ENCODE data around the gene TIMM8B. TPM values are rescaled to one million over a fixed set of nuclear protein-coding genes. Genes with fewer than 3 reads are reported as not detected.

The TIMM8B gene
- polyA plus RNA-seq, 3 donors = 27.9 to 160 (median 143) TPM

DNA sequence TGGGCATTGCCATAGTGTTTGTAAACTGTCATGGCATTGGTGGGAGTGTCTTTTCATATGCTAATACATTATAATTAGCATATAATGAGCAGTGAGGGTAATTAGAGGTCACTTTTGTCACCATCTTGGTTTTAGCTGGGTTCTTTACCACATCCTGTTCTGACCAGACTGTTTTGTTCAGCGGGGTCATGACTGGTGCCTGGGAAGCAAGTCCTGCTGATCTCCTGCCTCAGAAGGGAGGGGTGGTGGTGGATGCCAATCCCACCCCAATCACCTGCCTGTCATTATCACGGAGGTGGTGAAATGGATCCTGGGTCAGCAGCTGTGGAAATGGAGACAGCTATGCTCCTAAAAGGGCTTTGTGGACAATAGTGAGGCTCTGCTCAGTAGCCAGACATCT is 46.2 kb upstream of the TIMM8B start:
- TF ChIP-seq, protein P1, sequence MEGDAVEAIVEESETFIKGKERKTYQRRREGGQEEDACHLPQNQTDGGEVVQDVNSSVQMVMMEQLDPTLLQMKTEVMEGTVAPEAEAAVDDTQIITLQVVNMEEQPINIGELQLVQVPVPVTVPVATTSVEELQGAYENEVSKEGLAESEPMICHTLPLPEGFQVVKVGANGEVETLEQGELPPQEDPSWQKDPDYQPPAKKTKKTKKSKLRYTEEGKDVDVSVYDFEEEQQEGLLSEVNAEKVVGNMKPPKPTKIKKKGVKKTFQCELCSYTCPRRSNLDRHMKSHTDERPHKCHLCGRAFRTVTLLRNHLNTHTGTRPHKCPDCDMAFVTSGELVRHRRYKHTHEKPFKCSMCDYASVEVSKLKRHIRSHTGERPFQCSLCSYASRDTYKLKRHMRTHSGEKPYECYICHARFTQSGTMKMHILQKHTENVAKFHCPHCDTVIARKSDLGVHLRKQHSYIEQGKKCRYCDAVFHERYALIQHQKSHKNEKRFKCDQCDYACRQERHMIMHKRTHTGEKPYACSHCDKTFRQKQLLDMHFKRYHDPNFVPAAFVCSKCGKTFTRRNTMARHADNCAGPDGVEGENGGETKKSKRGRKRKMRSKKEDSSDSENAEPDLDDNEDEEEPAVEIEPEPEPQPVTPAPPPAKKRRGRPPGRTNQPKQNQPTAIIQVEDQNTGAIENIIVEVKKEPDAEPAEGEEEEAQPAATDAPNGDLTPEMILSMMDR (IDR thresholded peaks at IDR 0.05) = no peak
- DNase-seq = peak in 1 of 3 donors; percentile 4
- Histone ChIP-seq H3K27ac (ENCODE audit: low read depth in 1 of 2, low read length in 2 of 2) (no peak overlapping the region), H3K4me3 (replicated peaks in 1 of 3; ENCODE audit: low read depth in 2 of 3, low read length in 3 of 3) (no peak overlapping the region), H3K36me3 (replicated peaks in 1 of 2; ENCODE audit: control insufficient read depth in 1 of 2, insufficient read depth in 2 of 2, low read length in 2 of 2) (no peaks in the 10 kb centered on the region), H3K4me2 (replicated peaks; ENCODE audit: extremely low read depth, low read length, poor library complexity, severe bottlenecking) (no peak overlapping the region), H3K9me3 (replicated peaks in 1 of 2; ENCODE audit: control insufficient read depth in 1 of 2, insufficient read depth in 1 of 2, low read length in 2 of 2) (no peaks in the 10 kb centered on the region), H3K79me2 (ENCODE audit: insufficient read depth, low read length) (no peaks in the 10 kb centered on the region), H2AFZ (ENCODE audit: insufficient read depth, low read depth, low read length, poor library complexity, severe bottlenecking) (no peak overlapping the region), H3K9ac (ENCODE audit: insufficient read depth, low read length, poor library complexity, severe bottlenecking) (no peak overlapping the region), H4K20me1 (ENCODE audit: insufficient read depth, low read length) (no peaks in the 10 kb centered on the region), H3K27me3 (ENCODE audit: control insufficient read depth in 2 of 2, insufficient read depth in 2 of 2, low read length in 2 of 2) (no peaks in the 10 kb centered on the region), H3K4me1 (ENCODE audit: control insufficient read depth in 1 of 2, insufficient read depth in 2 of 2, low read length in 2 of 2) (peaks cover 23 to 25% of the 10 kb centered on the region in 2 donors)
- Mint-ChIP-seq H3K4me1 (peaks cover 27% of the 10 kb centered on the region), H3K4me3 (no peak overlapping the region), H3K36me3 (peaks cover 0 to 4% of the 10 kb centered on the region in 2 donors), H3K9me3 (peaks cover 0 to 1% (median 0%) of the 10 kb centered on the region in 7 donors), H3K27ac (peak overlapping the region in 2 of 7 donors; percentile 7 to 73), H3K27me3 (ENCODE audit: low read depth in 3 of 3) (peaks cover 0 to 2% (median 0%) of the 10 kb centered on the region in 3 donors)
- WGBS (ENCODE audit: insufficient coverage) = no CpG with 5 or more reads among the region's 2 CpGs
- intact Hi-C loops (cut with micrococcal nuclease) = no loop called here

DNA sequence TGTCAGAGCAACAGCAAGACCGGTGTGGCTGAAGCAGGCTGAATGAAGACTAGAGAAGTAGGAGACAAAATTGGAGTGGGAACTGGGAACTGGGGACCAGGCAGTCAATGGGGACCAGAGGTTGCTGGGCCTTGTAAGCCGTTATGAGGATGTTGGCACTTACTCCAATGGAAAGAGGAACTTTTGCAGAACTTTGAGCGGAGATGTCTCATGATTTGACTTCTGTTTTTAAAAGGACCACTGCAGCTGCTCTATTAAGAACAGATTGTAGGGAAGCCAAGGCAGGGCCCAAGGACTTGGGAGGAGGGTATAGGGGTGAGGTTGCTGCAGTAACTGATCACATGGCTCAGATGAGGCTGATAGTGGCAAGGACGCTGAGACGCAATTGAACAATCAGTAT is 43.1 kb upstream of the TIMM8B start:
- Histone ChIP-seq H3K9ac (ENCODE audit: insufficient read depth, low read length, poor library complexity, severe bottlenecking) (no peak overlapping the region), H3K9me3 (replicated peaks in 1 of 2; ENCODE audit: control insufficient read depth in 1 of 2, insufficient read depth in 1 of 2, low read length in 2 of 2) (no peaks in the 10 kb centered on the region), H3K4me2 (replicated peaks; ENCODE audit: extremely low read depth, low read length, poor library complexity, severe bottlenecking) (no peak overlapping the region), H3K4me3 (replicated peaks in 1 of 3; ENCODE audit: low read depth in 2 of 3, low read length in 3 of 3) (no peak overlapping the region), H2AFZ (ENCODE audit: insufficient read depth, low read depth, low read length, poor library complexity, severe bottlenecking) (no peak overlapping the region), H3K27ac (ENCODE audit: low read depth in 1 of 2, low read length in 2 of 2) (peak overlapping the region; percentile 27 to 41), H4K20me1 (ENCODE audit: insufficient read depth, low read length) (no peaks in the 10 kb centered on the region), H3K79me2 (ENCODE audit: insufficient read depth, low read length) (no peaks in the 10 kb centered on the region), H3K4me1 (ENCODE audit: control insufficient read depth in 1 of 2, insufficient read depth in 2 of 2, low read length in 2 of 2) (peaks cover 23 to 25% of the 10 kb centered on the region in 2 donors), H3K27me3 (ENCODE audit: control insufficient read depth in 2 of 2, insufficient read depth in 2 of 2, low read length in 2 of 2) (no peaks in the 10 kb centered on the region), H3K36me3 (replicated peaks in 1 of 2; ENCODE audit: control insufficient read depth in 1 of 2, insufficient read depth in 2 of 2, low read length in 2 of 2) (no peaks in the 10 kb centered on the region)
- peaks cover 0 to 2% (median 0%) of the 10 kb centered on the region in 3 donors for H3K27me3 Mint-ChIP-seq (ENCODE audit: low read depth in 3 of 3)
- TF ChIP-seq, protein P1 (IDR thresholded peaks at IDR 0.05) = no peak
- H3K36me3 Mint-ChIP-seq = peaks cover 0 to 4% of the 10 kb centered on the region in 2 donors
- 0% methylated on average over 4 of the region's 5 CpGs for WGBS (ENCODE audit: insufficient coverage)
- peak; percentile 73 to 85 (median 85) for DNase-seq
- peaks cover 27% of the 10 kb centered on the region for H3K4me1 Mint-ChIP-seq
- peak overlapping the region; percentile 80 to 90 (median 89) for H3K27ac Mint-ChIP-seq
- intact Hi-C loops (cut with micrococcal nuclease) = no loop called here
- H3K4me3 Mint-ChIP-seq = no peak overlapping the region
- peaks cover 0 to 1% (median 0%) of the 10 kb centered on the region in 7 donors for H3K9me3 Mint-ChIP-seq

Measured in CD14-positive monocyte (primary cell).